ENCODE data around the gene PRKAR1B.

GRCh38 chr7:520503-521161 is 206.4 kb downstream of the PRKAR1B start:
- 0 out of 6 replicates have a peak, but pooled peaks of 1 of the 3 experiments have one; percentile 6 for TF ChIP-seq CTCF (IDR thresholded peaks at IDR 0.05 in 2 of 3, conservative IDR thresholded peaks at IDR 0.05 in 1 of 3; ENCODE audit: borderline replicate concordance in 1 of 3, insufficient read depth in 1 of 3, low read depth in 2 of 3, low read length in 2 of 3)
- TF ChIP-seq RAD21 (IDR thresholded peaks at IDR 0.05; ENCODE audit: low read depth) = no peak
- no peak for TF ChIP-seq POLR2A (IDR thresholded peaks at IDR 0.05; ENCODE audit: borderline replicate concordance, extremely low read depth, insufficient read depth, insufficient read length)
- no peak for TF ChIP-seq ZFX (IDR thresholded peaks at IDR 0.05)
- TF ChIP-seq SP1 (IDR thresholded peaks at IDR 0.05; ENCODE audit: low read depth) = no peak
- no peak for TF ChIP-seq EZH2phosphoT487 (IDR thresholded peaks at IDR 0.05; ENCODE audit: borderline replicate concordance)
- TF ChIP-seq YY1 (IDR thresholded peaks at IDR 0.05; ENCODE audit: extremely low read depth, insufficient replicate concordance, low read depth, low read length) = no peak
- no peak for TF ChIP-seq ATF3 (IDR thresholded peaks at IDR 0.05)
- TF ChIP-seq POLR2AphosphoS5 (IDR thresholded peaks at IDR 0.05; ENCODE audit: low read depth, low read length) = no peak
- no peak for TF ChIP-seq REST (IDR thresholded peaks at IDR 0.05; ENCODE audit: low read depth)
- no peak for TF ChIP-seq EZH2 (IDR thresholded peaks at IDR 0.05)
- TF ChIP-seq MAX (IDR thresholded peaks at IDR 0.05) = no peak
- TF ChIP-seq SRF (IDR thresholded peaks at IDR 0.05; ENCODE audit: low read depth) = no peak

Data from HCT116 (cell line).